GM18870 (cell line): ENCODE data around the gene PRKAG1.

ENCODE experiments used
- ATAC-seq: cut with Tn5 transposase; IDR thresholded peaks from one replicate; pipeline ENCODE4 v1.9.1; 2021; ENCODE audit warnings: moderate library complexity; ENCODE audit not compliant: unreplicated experiment

PRKAG1 gene

GRCh38 chr12:49032679-49033447, 14.3 kb upstream of the PRKAG1 start:
- ATAC-seq = no peak

GRCh38 chr12:49032276-49032675, 13.7 kb upstream of the PRKAG1 start:
- no peak for ATAC-seq

GRCh38 chr12:49031573-49032161, 13.1 kb upstream of the PRKAG1 start:
- no peak for ATAC-seq

- ATAC-seq = no peak
Measured at GRCh38 chr12:49030714-49031572, 12.4 kb upstream of the PRKAG1 start.

GRCh38 chr12:49030119-49030518, 11.5 kb upstream of the PRKAG1 start:
- no peak for ATAC-seq

- no peak for ATAC-seq
Measured at GRCh38 chr12:49028666-49029275, 10.2 kb upstream of the PRKAG1 start.

- ATAC-seq = no peak
Measured at GRCh38 chr12:49027846-49028555, 9.4 kb upstream of the PRKAG1 start.

GRCh38 chr12:49026678-49027480, 8.3 kb upstream of the PRKAG1 start:
- no peak for ATAC-seq

- ATAC-seq = no peak
Measured at GRCh38 chr12:49026101-49026500, 7.5 kb upstream of the PRKAG1 start.

- ATAC-seq = no peak
Measured at GRCh38 chr12:49025463-49025862, 6.9 kb upstream of the PRKAG1 start.

GRCh38 chr12:49024543-49024942, 6.0 kb upstream of the PRKAG1 start:
- ATAC-seq = no peak

- ATAC-seq = no peak
Measured at GRCh38 chr12:49023812-49024211, 5.2 kb upstream of the PRKAG1 start.

GRCh38 chr12:49022558-49023178, 4.1 kb upstream of the PRKAG1 start:
- ATAC-seq = no peak

GRCh38 chr12:49021292-49021915, 2.8 kb upstream of the PRKAG1 start:
- no peak for ATAC-seq

GRCh38 chr12:49020441-49020840, 1.9 kb upstream of the PRKAG1 start:
- no peak for ATAC-seq

- no peak for ATAC-seq
Measured at GRCh38 chr12:49019443-49020324, 1.1 kb upstream of the PRKAG1 start.

- no peak for ATAC-seq
Measured at GRCh38 chr12:49019120-49019430, 499 bp upstream of the PRKAG1 start.

GRCh38 chr12:49017891-49018260, 700 bp downstream of the PRKAG1 start:
- ATAC-seq = no peak
